ENCODE results near the gene SOX21. TPM values are rescaled to one million over a fixed set of nuclear protein-coding genes. Genes with fewer than 3 reads are reported as not detected.

The SOX21 gene
- total and polyA plus RNA-seq, 2 of the 8 experiments (the other 6 are each of a cell fraction or from before 2014, with no cell fraction given): 3.9 TPM

DNA sequence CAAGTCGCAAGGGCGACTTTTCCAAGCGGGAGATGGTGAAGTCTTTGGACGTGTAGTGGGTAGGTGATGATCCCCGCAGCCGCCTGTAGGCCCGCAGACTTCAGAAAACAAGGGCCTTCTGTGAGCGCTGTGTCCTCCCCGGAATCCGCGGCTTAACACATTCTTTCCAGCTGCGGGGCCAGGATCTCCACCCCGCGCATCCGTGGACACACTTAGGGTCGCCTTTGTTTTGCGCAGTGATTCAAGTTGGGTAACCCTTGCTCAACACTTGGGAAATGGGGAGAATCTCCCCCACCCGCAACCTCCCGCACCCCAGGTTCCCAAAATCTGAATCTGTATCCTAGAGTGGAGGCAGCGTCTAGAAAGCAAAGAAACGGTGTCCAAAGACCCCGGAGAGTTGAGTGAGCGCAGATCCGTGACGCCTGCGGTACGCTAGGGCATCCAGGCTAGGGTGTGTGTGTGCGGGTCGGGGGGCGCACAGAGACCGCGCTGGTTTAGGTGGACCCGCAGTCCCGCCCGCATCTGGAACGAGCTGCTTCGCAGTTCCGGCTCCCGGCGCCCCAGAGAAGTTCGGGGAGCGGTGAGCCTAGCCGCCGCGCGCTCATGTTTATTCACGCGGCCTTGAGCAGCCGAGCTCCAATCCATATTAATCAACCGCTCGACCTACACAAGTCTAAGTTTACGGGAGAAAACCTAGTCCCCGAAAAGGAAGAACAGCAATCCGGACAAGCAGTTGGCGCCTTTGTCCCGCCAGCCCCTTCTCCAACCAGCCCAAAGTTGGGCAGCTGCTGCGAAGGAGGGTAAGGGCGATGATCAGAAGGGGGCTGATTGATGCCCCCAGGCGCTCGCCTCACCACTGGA is 9.9 kb downstream of the SOX21 start:
- peak overlapping the region; percentile 31 for H4K8ac ChIP-seq (ENCODE audit: extremely low read depth, insufficient read depth, low read length)
- peak overlapping the region in 3 of 4 experiments; percentile 34 to 57 (median 42); a peak in 5 of 7 replicates for H3K9ac ChIP-seq (replicated peaks in 1 of 4; ENCODE audit: extremely low read depth in 1 of 4, low read depth in 3 of 4, low read length in 3 of 4)
- H4K91ac ChIP-seq (replicated peaks; ENCODE audit: insufficient read length, low read length): no peak overlapping the region
- ChIA-PET POLR2A (ENCODE audit: partially characterized antibody) (interaction anchor here (1.0 to 2.4 kb wide), 5 partner anchors 10 to 266 kb away, joined by 3 to 12 read pairs (median 3); partner anchors contain the start of gene SOX21), CTCF (ENCODE audit: partially characterized antibody) (interaction anchor here (0.6 to 1.6 kb wide), 7 partner anchors 10 to 802 kb away, joined by 3 to 4 read pairs (median 3); partner anchors contain the start of gene SOX21)
- H3K4me1 ChIP-seq (replicated peaks in 1 of 4; ENCODE audit: control insufficient read depth in 3 of 4, insufficient read depth in 4 of 4, low read length in 3 of 4): peaks cover 0 to 30% (median 15%) of the 10 kb centered on the region in 4 experiments; a peak in 6 of 7 replicates
- no peak overlapping the region for H2AK5ac ChIP-seq (ENCODE audit: low read depth, low read length)
- 4% methylated on average over 59 of the region's 60 CpGs; no CpG with 5 or more reads in 1 of the 2 experiments for WGBS, 2 experiments (ENCODE audit: extremely low coverage in 1 of 2, insufficient coverage in 1 of 2, insufficient read length in 1 of 2, insufficient replicate concordance in 2 of 2, low coverage in 1 of 2, low lambda C conversion rate in 2 of 2, missing lambda C conversion rate in 1 of 2)
- H4K5ac ChIP-seq (ENCODE audit: insufficient read length, low read depth, low read length): no peak overlapping the region
- H3K56ac ChIP-seq (replicated peaks; ENCODE audit: insufficient read length, low read depth, low read length): no peak overlapping the region
- H3K27me3 ChIP-seq (replicated peaks in 1 of 4; ENCODE audit: control insufficient read depth in 3 of 4, extremely low read depth in 1 of 4, insufficient read depth in 3 of 4, low read length in 3 of 4): peaks cover 46 to 66% (median 63%) of the 10 kb centered on the region in 4 experiments
- H2BK20ac ChIP-seq (ENCODE audit: low read length): 0 out of 2 replicates have a peak overlapping the region, but pooled peaks have one; percentile 38
- peak overlapping the region; percentile 92; the same call in 1 of the 2 replicates for H3K18ac ChIP-seq (ENCODE audit: extremely low read depth, low read length)
- peak overlapping the region; percentile 31 for H2BK120ac ChIP-seq (replicated peaks; ENCODE audit: low read depth, low read length)
- H3K79me1 ChIP-seq (ENCODE audit: low read depth, low read length): no peaks in the 10 kb centered on the region
- peak overlapping the region; percentile 28; the same call in 1 of the 2 replicates for H2BK5ac ChIP-seq (ENCODE audit: low read depth, low read length)
- H3K23me2 ChIP-seq (ENCODE audit: low read depth, low read length): peaks cover 19% of the 10 kb centered on the region
- no peak overlapping the region for H3K27ac ChIP-seq (ENCODE audit: low read depth, low read length)
- H3K36me3 ChIP-seq (ENCODE audit: control insufficient read depth in 2 of 4, insufficient read depth in 4 of 4, low read length in 3 of 4): no peaks in the 10 kb centered on the region
- no peak overlapping the region for H3K4ac ChIP-seq (replicated peaks; ENCODE audit: insufficient read length, low read depth, low read length)
- no peak overlapping the region for H3K14ac ChIP-seq (ENCODE audit: insufficient read length)
- H3K79me2 ChIP-seq (ENCODE audit: control insufficient read depth in 1 of 2, insufficient read depth in 2 of 2, low read length in 2 of 2): no peaks in the 10 kb centered on the region
- FAIRE-seq (no peak), DNase-seq (ENCODE audit: low read depth in 1 of 2, low spot score in 2 of 2) (peak in 1 of 2 experiments; percentile 65)
- H2BK12ac ChIP-seq (ENCODE audit: low read depth, low read length): peak overlapping the region; percentile 82; the same call in 1 of the 2 replicates
- peak overlapping the region; percentile 11 to 59 (median 50) for H3K4me3 ChIP-seq (ENCODE audit: extremely low read depth in 1 of 4, insufficient read depth in 2 of 4, low read depth in 3 of 4, low read length in 4 of 4)
- H3K23ac ChIP-seq (ENCODE audit: insufficient read length): no peak overlapping the region
- H2AFZ ChIP-seq (ENCODE audit: low read length): no peak overlapping the region
- H4K20me1 ChIP-seq (replicated peaks in 1 of 2; ENCODE audit: control insufficient read depth in 1 of 2, insufficient read depth in 2 of 2, low read length in 2 of 2): no peaks in the 10 kb centered on the region
- H3K4me2 ChIP-seq (ENCODE audit: insufficient read depth in 1 of 2, low read depth in 2 of 2, low read length in 2 of 2): peak overlapping the region; percentile 90 to 99
- H3K9me3 ChIP-seq (ENCODE audit: insufficient read depth in 2 of 2, low read depth in 1 of 2, low read length in 1 of 2): no peaks in the 10 kb centered on the region
- no peak overlapping the region; the same call in 1 of the 2 replicates for H2BK15ac ChIP-seq (ENCODE audit: low read length)
- peak; percentile 94 for TF ChIP-seq EZH2 (IDR thresholded peaks at IDR 0.05; ENCODE audit: low read depth, low read length, severe bottlenecking)
- no peak for TF ChIP-seq ATF2 (IDR thresholded peaks at IDR 0.05; ENCODE audit: low read length)
